ENCODE data around the gene EPHA3. TPM values are rescaled to one million over a fixed set of nuclear protein-coding genes. Genes with fewer than 3 reads are reported as not detected.
A peak's percentile ranks its signal among the peaks of the same experiment; 100 is the strongest.

The EPHA3 gene
- total and polyA plus RNA-seq, 2 donors from 2014 or later = 0.19 to 6.5 TPM

DNA sequence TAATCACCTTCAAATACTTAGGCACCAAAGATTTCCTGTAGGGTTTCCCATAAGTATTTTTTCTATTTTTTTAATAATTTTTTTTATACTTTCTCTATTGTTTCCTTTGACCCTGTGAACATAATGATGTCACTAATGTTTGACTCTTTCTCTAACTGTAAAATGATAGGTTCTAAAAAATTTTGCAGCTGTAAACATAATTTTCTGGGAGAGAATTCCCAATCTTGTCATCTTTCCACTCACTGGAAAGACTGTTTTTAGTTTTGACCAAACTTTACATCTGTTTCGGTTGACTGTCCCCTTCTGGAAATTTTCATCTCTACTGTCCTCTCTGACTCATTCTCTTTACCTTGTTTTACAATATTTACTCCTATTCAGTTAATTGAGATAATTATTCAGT, 5.5 kb upstream of the EPHA3 start:
- Histone ChIP-seq H3K9me3 (ENCODE audit: control insufficient read depth in 2 of 3, insufficient read depth in 1 of 3, low read length in 3 of 3) (no peaks in the 10 kb centered on the region), H3K27me3 (ENCODE audit: control insufficient read depth, insufficient read depth, low read length) (no peaks in the 10 kb centered on the region), H3K27ac (ENCODE audit: low read depth in 2 of 2, low read length in 2 of 2) (no peak overlapping the region), H3K4me1 (ENCODE audit: control insufficient read depth in 2 of 3, insufficient read depth in 2 of 3, low read depth in 1 of 3, low read length in 3 of 3) (no peaks in the 10 kb centered on the region), H3K36me3 (ENCODE audit: control insufficient read depth in 2 of 3, insufficient read depth in 3 of 3, low read length in 3 of 3) (no peaks in the 10 kb centered on the region), H3K9ac (ENCODE audit: low read length in 3 of 3) (no peak overlapping the region), H3K4me3 (ENCODE audit: low read length in 3 of 3) (no peak overlapping the region)
- no peak for FAIRE-seq
- intact Hi-C loops (cut with DNase I) = no loop called here
- no peak for DNase-seq
- no peak for TF ChIP-seq CTCF (IDR thresholded peaks at IDR 0.05; ENCODE audit: borderline replicate concordance, extremely low read depth, insufficient read depth)

DNA sequence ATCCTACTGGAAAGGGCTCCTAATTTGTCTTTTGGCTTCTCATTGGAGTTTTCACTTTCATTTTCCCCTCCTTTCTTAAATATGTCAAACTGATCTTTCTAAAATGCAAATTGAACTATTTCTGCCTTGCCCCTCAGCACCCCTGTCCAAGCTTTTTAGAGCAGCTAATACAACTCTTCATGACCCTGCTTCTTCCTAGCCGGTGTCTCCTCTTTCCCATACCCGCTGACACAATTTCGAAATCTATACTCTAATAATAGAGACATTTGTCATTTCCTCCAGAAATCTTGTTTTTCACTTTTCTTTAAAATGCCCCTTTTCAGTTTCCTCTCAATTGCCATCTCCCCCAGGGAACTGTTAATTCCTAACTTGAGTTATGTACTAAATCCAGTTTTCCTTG, 2.9 kb upstream of the EPHA3 start:
- no peaks in the 10 kb centered on the region for H3K9me3 ChIP-seq (ENCODE audit: control insufficient read depth in 2 of 3, insufficient read depth in 1 of 3, low read length in 3 of 3)
- H3K27ac ChIP-seq (ENCODE audit: low read depth in 2 of 2, low read length in 2 of 2) = no peak overlapping the region
- no peak overlapping the region for H3K4me3 ChIP-seq (ENCODE audit: low read length in 3 of 3)
- TF ChIP-seq CTCF (IDR thresholded peaks at IDR 0.05; ENCODE audit: borderline replicate concordance, extremely low read depth, insufficient read depth) = no peak
- intact Hi-C loops (cut with DNase I) = no loop called here
- H3K4me1 ChIP-seq (ENCODE audit: control insufficient read depth in 2 of 3, insufficient read depth in 2 of 3, low read depth in 1 of 3, low read length in 3 of 3) = peaks cover 0 to 7% (median 0%) of the 10 kb centered on the region in 3 donors
- FAIRE-seq (no peak), DNase-seq (no peak)
- H3K27me3 ChIP-seq (ENCODE audit: control insufficient read depth, insufficient read depth, low read length) = no peaks in the 10 kb centered on the region
- H3K9ac ChIP-seq (ENCODE audit: low read length in 3 of 3) = no peak overlapping the region
- H3K36me3 ChIP-seq (ENCODE audit: control insufficient read depth in 2 of 3, insufficient read depth in 3 of 3, low read length in 3 of 3) = no peaks in the 10 kb centered on the region

GRCh38 chr3:89105503-89105902, 1.9 kb upstream of the EPHA3 start:
- Histone ChIP-seq H3K27me3 (ENCODE audit: control insufficient read depth, insufficient read depth, low read length) (no peaks in the 10 kb centered on the region), H3K36me3 (ENCODE audit: control insufficient read depth in 2 of 3, insufficient read depth in 3 of 3, low read length in 3 of 3) (no peaks in the 10 kb centered on the region), H3K9ac (ENCODE audit: low read length in 3 of 3) (no peak overlapping the region), H3K27ac (ENCODE audit: low read depth in 2 of 2, low read length in 2 of 2) (no peak overlapping the region), H3K9me3 (ENCODE audit: control insufficient read depth in 2 of 3, insufficient read depth in 1 of 3, low read length in 3 of 3) (no peaks in the 10 kb centered on the region), H3K4me3 (ENCODE audit: low read length in 3 of 3) (no peak overlapping the region), H3K4me1 (ENCODE audit: control insufficient read depth in 2 of 3, insufficient read depth in 2 of 3, low read depth in 1 of 3, low read length in 3 of 3) (peaks cover 0 to 7% (median 0%) of the 10 kb centered on the region in 3 donors)
- intact Hi-C loops (cut with DNase I) = no loop called here
- FAIRE-seq (no peak), DNase-seq (no peak)
- TF ChIP-seq CTCF (IDR thresholded peaks at IDR 0.05; ENCODE audit: borderline replicate concordance, extremely low read depth, insufficient read depth) = no peak

- Histone ChIP-seq H3K27ac (ENCODE audit: low read depth in 2 of 2, low read length in 2 of 2) (no peak overlapping the region), H3K4me1 (ENCODE audit: control insufficient read depth in 2 of 3, insufficient read depth in 2 of 3, low read depth in 1 of 3, low read length in 3 of 3) (peaks cover 0 to 7% (median 0%) of the 10 kb centered on the region in 3 donors), H3K4me3 (ENCODE audit: low read length in 3 of 3) (peak overlapping the region in 2 of 3 donors; percentile 49 to 77), H3K9me3 (ENCODE audit: control insufficient read depth in 2 of 3, insufficient read depth in 1 of 3, low read length in 3 of 3) (no peaks in the 10 kb centered on the region), H3K27me3 (ENCODE audit: control insufficient read depth, insufficient read depth, low read length) (no peaks in the 10 kb centered on the region), H3K9ac (ENCODE audit: low read length in 3 of 3) (peak overlapping the region in 1 of 3 donors; percentile 65), H3K36me3 (ENCODE audit: control insufficient read depth in 2 of 3, insufficient read depth in 3 of 3, low read length in 3 of 3) (no peaks in the 10 kb centered on the region)
- DNase-seq (no peak), FAIRE-seq (no peak)
- intact Hi-C loops (cut with DNase I) = no loop called here
- no peak for TF ChIP-seq CTCF (IDR thresholded peaks at IDR 0.05; ENCODE audit: borderline replicate concordance, extremely low read depth, insufficient read depth)
Measured at GRCh38 chr3:89108291-89108550, 800 bp downstream of the EPHA3 start.

Data from kidney (tissue), 14 donors.